Thyroid gland (tissue), 4 donors: Measurements from ENCODE around the gene XRN2. TPM values are rescaled to one million over a fixed set of nuclear protein-coding genes. Genes with fewer than 3 reads are reported as not detected.

ENCODE experiments used
- DNase-seq, 2 donors: peaks; one replicate each; pipeline ENCODE4 v3.0.0-alpha.2; 2019
- H3K27ac ChIP-seq, 3 donors: fragments of 200-600 bp; sonication (generic); 1 replicate in 2 of 3; 2 replicates in 1 of 3; pipeline ENCODE4 v1.5.1; 2016 to 2019; ENCODE audit warnings: mild to moderate bottlenecking in 1 of 3, moderate library complexity in 1 of 3
- H3K27me3 ChIP-seq: fragments of 200-600 bp; sonication (generic); one replicate; pipeline ENCODE4 v1.5.1; 2019
- H3K36me3 ChIP-seq, 2 donors: fragments of 200-600 bp; sonication (generic); one replicate each; pipeline ENCODE4 v1.5.1; 2016 to 2019
- H3K4me1 ChIP-seq, 2 donors: fragments of 200-600 bp; sonication (generic); one replicate each; pipeline ENCODE4 v1.5.1; 2017 to 2019
- H3K4me3 ChIP-seq, 3 donors: fragments of 200-600 bp; sonication (generic); replicated peaks in 1 of 3; 1 replicate in 2 of 3; 2 replicates in 1 of 3; pipeline ENCODE4 v1.5.1; 2016; ENCODE audit warnings: mild to moderate bottlenecking in 1 of 3
- H3K9me3 ChIP-seq: fragments of 200-600 bp; sonication (generic); one replicate; pipeline ENCODE4 v1.5.1; 2017
- CTCF ChIP-seq, 6 experiments: fragments of 200-600 bp in 3 of 6; fragments of 450-650 bp in 3 of 6; sonication (generic) in 3 of 6; IDR thresholded peaks; one replicate each; pipeline ENCODE4 v1.5.1; 2016 to 2019; ENCODE audit warnings: antibody characterized with exemption in 6 of 6, mild to moderate bottlenecking in 2 of 6, inconsistent platforms in 1 of 6, moderate library complexity in 1 of 6
- POLR2A ChIP-seq, 2 donors: fragments of 450-650 bp; IDR thresholded peaks; one replicate each; pipeline ENCODE4 v1.6.1; 2017; ENCODE audit warnings: antibody characterized with exemption in 2 of 2, mild to moderate bottlenecking in 2 of 2, moderate library complexity in 1 of 2
- WGBS, 2 donors: methylation state at CpG; one replicate each; pipeline ENCODE4 v1.1.5; 2017; 5-methylcytosine and 5-hydroxymethylcytosine counted together
- intact Hi-C: fragments of 100-400 bp; cut with DNase I; formaldehyde crosslinking; loops from one replicate; pipeline ENCODE4 v1.15.1; 2023
- total RNA-seq, 4 donors: library from RNA; depleted of rRNA; stranded (reverse); fragments of >200 nt; gene quantifications; one replicate each; pipeline ENCODE4 v1.2.3, GENCODE V29; 2016

Gene XRN2
- total RNA-seq, 4 donors from 2014 or later = 76.7 to 87.5 (median 80.1) TPM

- no peak overlapping the region for H3K4me3 ChIP-seq
- 77 to 80% methylated on average over 4 of the region's 4 CpGs for WGBS, 2 donors
- no peaks in the 10 kb centered on the region for H3K36me3 ChIP-seq
- no peak for DNase-seq
- intact Hi-C loops = no loop called here
- TF ChIP-seq POLR2A (IDR thresholded peaks at IDR 0.05) (no peak), CTCF (IDR thresholded peaks at IDR 0.05) (no peak)
- H3K27ac ChIP-seq = no peak overlapping the region
- no peaks in the 10 kb centered on the region for H3K9me3 ChIP-seq
- H3K27me3 ChIP-seq = no peaks in the 10 kb centered on the region
- no peaks in the 10 kb centered on the region for H3K4me1 ChIP-seq
Observed at GRCh38 chr20:21424846-21425245, 121.7 kb downstream of the XRN2 start.

GRCh38 chr20:21430020-21430419 is 126.9 kb downstream of the XRN2 start:
- Histone ChIP-seq H3K36me3 (no peaks in the 10 kb centered on the region), H3K9me3 (no peaks in the 10 kb centered on the region), H3K4me3 (no peak overlapping the region), H3K4me1 (no peaks in the 10 kb centered on the region), H3K27ac (no peak overlapping the region), H3K27me3 (no peaks in the 10 kb centered on the region)
- DNase-seq = no peak
- intact Hi-C loops = no loop called here
- 86 to 87% methylated on average over 3 of the region's 3 CpGs for WGBS, 2 donors
- no peak for TF ChIP-seq POLR2A (IDR thresholded peaks at IDR 0.05)
- TF ChIP-seq CTCF (IDR thresholded peaks at IDR 0.05) = no peak

GRCh38 chr20:21432911-21433310 is 129.8 kb downstream of the XRN2 start:
- Histone ChIP-seq H3K4me3 (no peak overlapping the region), H3K9me3 (no peaks in the 10 kb centered on the region), H3K27ac (no peak overlapping the region), H3K36me3 (no peaks in the 10 kb centered on the region), H3K27me3 (no peaks in the 10 kb centered on the region), H3K4me1 (no peaks in the 10 kb centered on the region)
- 92 to 96% methylated on average over 4 of the region's 4 CpGs for WGBS, 2 donors
- intact Hi-C loops = no loop called here
- DNase-seq = no peak
- TF ChIP-seq POLR2A (IDR thresholded peaks at IDR 0.05) = no peak
- no peak for TF ChIP-seq CTCF (IDR thresholded peaks at IDR 0.05)

DNA sequence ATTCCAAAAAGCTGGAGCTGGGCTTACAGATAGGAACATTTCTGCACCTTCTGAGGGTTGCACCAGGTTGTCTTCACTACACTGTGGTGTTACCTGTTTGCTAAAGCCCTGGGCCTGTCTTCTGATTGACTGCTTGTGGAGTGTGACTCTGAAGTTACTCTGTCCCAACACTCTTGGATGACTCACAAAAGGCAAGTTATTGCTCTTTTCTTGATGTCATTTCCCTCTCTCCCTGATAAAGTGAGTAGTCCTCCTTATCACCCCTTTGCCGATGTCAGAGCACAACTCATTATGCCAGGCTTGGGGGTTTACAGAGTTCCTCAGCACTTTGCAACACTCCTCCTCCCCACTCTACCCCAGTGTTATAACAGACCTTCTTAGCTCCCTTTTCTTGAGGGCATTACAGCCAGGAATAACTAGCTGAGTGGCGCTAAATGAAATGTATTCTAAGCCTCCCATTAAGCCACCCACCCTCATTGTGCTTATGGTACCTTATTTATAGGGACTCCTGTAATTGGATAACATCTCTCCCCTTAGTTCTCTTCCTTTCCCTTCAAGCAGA is 130.3 kb downstream of the XRN2 start:
- DNase-seq = no peak
- TF ChIP-seq POLR2A (IDR thresholded peaks at IDR 0.05) (no peak), CTCF (IDR thresholded peaks at IDR 0.05) (no peak)
- Histone ChIP-seq H3K27ac (no peak overlapping the region), H3K9me3 (no peaks in the 10 kb centered on the region), H3K27me3 (no peaks in the 10 kb centered on the region), H3K36me3 (no peaks in the 10 kb centered on the region), H3K4me3 (no peak overlapping the region), H3K4me1 (no peaks in the 10 kb centered on the region)
- intact Hi-C loops = no loop called here
- 72 to 89% methylated on average over 2 of the region's 2 CpGs for WGBS, 2 donors

- DNase-seq = no peak
- 53 to 57% methylated on average over 3 of the region's 3 CpGs for WGBS, 2 donors
- no peaks in the 10 kb centered on the region for H3K4me1 ChIP-seq
- no peaks in the 10 kb centered on the region for H3K27me3 ChIP-seq
- no peak overlapping the region for H3K4me3 ChIP-seq
- H3K36me3 ChIP-seq = no peaks in the 10 kb centered on the region
- H3K9me3 ChIP-seq = no peaks in the 10 kb centered on the region
- intact Hi-C loops = no loop called here
- TF ChIP-seq POLR2A (IDR thresholded peaks at IDR 0.05) (no peak), CTCF (IDR thresholded peaks at IDR 0.05) (no peak)
- H3K27ac ChIP-seq = no peak overlapping the region
Observed at GRCh38 chr20:21435576-21435975, 132.4 kb downstream of the XRN2 start.
